Keratinocyte (primary cell): Measurements from ENCODE around the gene CCDC27.

Experiments
- CTCF ChIP-seq, 3 experiments: IDR thresholded peaks in 1 of 3; conservative IDR thresholded peaks in 1 of 3; optimal IDR thresholded peaks in 1 of 3; 2 replicates in 2 of 3; 3 replicates in 1 of 3; pipeline versions ENCODE3 to v1.5.1; 2011; ENCODE audit warnings: low read length in 3 of 3, mild to moderate bottlenecking in 3 of 3, moderate library complexity in 2 of 3, control low read depth in 1 of 3, inconsistent platforms in 1 of 3; ENCODE audit not compliant: insufficient read depth in 2 of 3; ENCODE audit errors: extremely low read depth in 1 of 3
- EZH2 ChIP-seq: IDR thresholded peaks from one replicate; pipeline ENCODE4 v1.6.1; 2012; ENCODE audit warnings: inconsistent platforms, mild to moderate bottlenecking, low read length, moderate library complexity

- TF ChIP-seq CTCF (optimal IDR thresholded peaks at IDR 0.05 in 1 of 3, IDR thresholded peaks at IDR 0.05 in 1 of 3, conservative IDR thresholded peaks at IDR 0.05 in 1 of 3; ENCODE audit: extremely low read depth in 1 of 3, insufficient read depth in 2 of 3, low read length in 3 of 3) = no peak
- no peak for TF ChIP-seq EZH2
Observed at GRCh38 chr1:3753656-3754454, 1.6 kb downstream of the CCDC27 start.
